HEK293 (cell line): ENCODE measurements around the gene RHOD.

Experiments used
- CTCF ChIA-PET: fragments of 350-600 bp; formaldehyde crosslinking; extraction: SDS; loops from one replicate; lab custom pipeline; 2021; ENCODE audit warnings: antibody characterized with exemption; lab: Yijun Ruan, JAX
- POLR2A ChIA-PET: fragments of 300-600 bp; formaldehyde crosslinking; extraction: SDS; loops from one replicate; lab custom pipeline; 2020; ENCODE audit warnings: antibody characterized with exemption, inconsistent platforms; lab: Yijun Ruan, JAX
- H3K27ac ChIP-seq: fragments of 200-500 bp; sonication (Bioruptor generic); 2 replicates; pipeline ENCODE4 v1.5.1; 2014; ENCODE audit warnings: low read depth, low read length, control low read depth, inconsistent platforms; ENCODE audit errors: extremely low read depth
- H3K36me3 ChIP-seq, 2 experiments: fragments of 200-500 bp in 1 of 2; sonication (Bioruptor generic) in 1 of 2; 1 replicate in 1 of 2; 2 replicates in 1 of 2; pipeline ENCODE4 v1.5.1; 2014 to 2017; ENCODE audit warnings: inconsistent platforms in 2 of 2, low read length in 2 of 2; ENCODE audit not compliant: control insufficient read depth in 2 of 2, insufficient read depth in 1 of 2
- H3K4me1 ChIP-seq: fragments of 200-500 bp; sonication (Bioruptor generic); 2 replicates; pipeline ENCODE4 v1.5.1; 2014; ENCODE audit warnings: mild to moderate bottlenecking, low read length, inconsistent platforms; ENCODE audit not compliant: control insufficient read depth, insufficient read depth
- H3K4me3 ChIP-seq: 2 replicates; pipeline ENCODE4 v1.5.1; 2011; ENCODE audit warnings: low read depth, mild to moderate bottlenecking, control low read depth, low read length, moderate library complexity
- H3K9me3 ChIP-seq: fragments of 200-500 bp; sonication (Bioruptor generic); 2 replicates; pipeline ENCODE4 v1.5.1; 2014; ENCODE audit warnings: low read depth, low read length, inconsistent platforms; ENCODE audit not compliant: control insufficient read depth, insufficient read depth
- GLI4 ChIP-seq: fragments of 450-650 bp; formaldehyde crosslinking; IDR thresholded peaks from 2 replicates; pipeline ENCODE4 v1.5.1; 2016; ENCODE audit warnings: missing biosample characterization, missing genetic modification characterization
- KLF16 ChIP-seq: fragments of 450-650 bp; formaldehyde crosslinking; IDR thresholded peaks from 2 replicates; pipeline ENCODE4 v1.5.1; 2017; ENCODE audit warnings: missing biosample characterization, missing genetic modification characterization
- KLF8 ChIP-seq: fragments of 450-650 bp; formaldehyde crosslinking; IDR thresholded peaks from 2 replicates; pipeline ENCODE4 v1.5.1; 2016; ENCODE audit warnings: missing biosample characterization, missing genetic modification characterization
- PRDM1 ChIP-seq: fragments of 450-650 bp; formaldehyde crosslinking; IDR thresholded peaks from 2 replicates; pipeline ENCODE4; 2016; ENCODE audit warnings: missing biosample characterization, missing genetic modification characterization
- SCRT1 ChIP-seq: fragments of 450-650 bp; formaldehyde crosslinking; IDR thresholded peaks from 2 replicates; pipeline ENCODE4 v1.5.1; 2016; ENCODE audit warnings: missing biosample characterization, missing genetic modification characterization, borderline replicate concordance
- SP7 ChIP-seq: fragments of 450-650 bp; formaldehyde crosslinking; IDR thresholded peaks from 2 replicates; pipeline ENCODE4 v1.5.1; 2016; ENCODE audit warnings: missing biosample characterization, missing genetic modification characterization
- ZBTB17 ChIP-seq: fragments of 450-650 bp; formaldehyde crosslinking; IDR thresholded peaks from 2 replicates; pipeline ENCODE4 v1.5.1; 2016; ENCODE audit warnings: missing biosample characterization, missing genetic modification characterization
- ZBTB20 ChIP-seq: fragments of 450-650 bp; formaldehyde crosslinking; IDR thresholded peaks from 2 replicates; pipeline ENCODE4 v1.5.1; 2016; ENCODE audit warnings: missing biosample characterization, missing genetic modification characterization
- ZNF274 ChIP-seq, 2 experiments: fragments of 200-500 bp in 1 of 2; fragments of 450-650 bp in 1 of 2; sonication (Bioruptor generic) in 1 of 2; formaldehyde crosslinking in 1 of 2; IDR thresholded peaks; 2 replicates each; pipeline versions ENCODE4 v1.5.1 to v1.6.1; 2014 to 2016; ENCODE audit warnings: borderline replicate concordance in 1 of 2, inconsistent platforms in 1 of 2, low read length in 1 of 2, missing biosample characterization in 1 of 2, missing genetic modification characterization in 1 of 2
- ZNF354C ChIP-seq: fragments of 450-650 bp; formaldehyde crosslinking; IDR thresholded peaks from 2 replicates; pipeline ENCODE4 v1.5.1; 2016; ENCODE audit warnings: missing biosample characterization, missing genetic modification characterization, low read depth, borderline replicate concordance
- ZNF366 ChIP-seq: fragments of 450-650 bp; formaldehyde crosslinking; conservative IDR thresholded peaks from 2 replicates; pipeline ENCODE4 v1.5.1; 2016; ENCODE audit warnings: missing biosample characterization, missing genetic modification characterization
- ZNF394 ChIP-seq: fragments of 450-650 bp; formaldehyde crosslinking; IDR thresholded peaks from 2 replicates; pipeline ENCODE4 v1.5.1; 2016; ENCODE audit warnings: missing biosample characterization, missing genetic modification characterization, mild to moderate bottlenecking, moderate library complexity, borderline replicate concordance
- ZNF416 ChIP-seq: fragments of 450-650 bp; formaldehyde crosslinking; IDR thresholded peaks from 2 replicates; pipeline ENCODE4 v1.5.1; 2016; ENCODE audit warnings: missing biosample characterization, missing genetic modification characterization
- ZNF510 ChIP-seq: fragments of 450-650 bp; formaldehyde crosslinking; IDR thresholded peaks from 2 replicates; pipeline ENCODE4 v1.5.1; 2018; ENCODE audit warnings: mild to moderate bottlenecking, missing genetic modification characterization, missing biosample characterization; ENCODE audit not compliant: insufficient replicate concordance
- ZNF530 ChIP-seq: fragments of 450-650 bp; formaldehyde crosslinking; IDR thresholded peaks from 2 replicates; pipeline ENCODE4 v1.5.1; 2016; ENCODE audit warnings: low read depth, missing biosample characterization, missing genetic modification characterization
- ZNF600 ChIP-seq: fragments of 450-650 bp; formaldehyde crosslinking; IDR thresholded peaks from 2 replicates; pipeline ENCODE4 v1.5.1; 2016; ENCODE audit warnings: missing biosample characterization, missing genetic modification characterization
- ZNF704 ChIP-seq: fragments of 450-650 bp; formaldehyde crosslinking; IDR thresholded peaks from 2 replicates; pipeline ENCODE4 v1.5.1; 2016; ENCODE audit warnings: missing biosample characterization, missing genetic modification characterization
- ZNF768 ChIP-seq: fragments of 450-650 bp; formaldehyde crosslinking; IDR thresholded peaks from 2 replicates; pipeline ENCODE4 v1.5.1; 2018; ENCODE audit warnings: missing biosample characterization, mild to moderate bottlenecking, missing genetic modification characterization
- ZNF776 ChIP-seq: fragments of 450-650 bp; formaldehyde crosslinking; IDR thresholded peaks from 2 replicates; pipeline ENCODE4 v1.5.0; 2017; ENCODE audit warnings: missing biosample characterization, missing genetic modification characterization, borderline replicate concordance
- ZNF785 ChIP-seq: fragments of 450-650 bp; formaldehyde crosslinking; IDR thresholded peaks from 2 replicates; pipeline ENCODE4 v1.5.1; 2016; ENCODE audit warnings: missing biosample characterization, missing genetic modification characterization
- ZNF837 ChIP-seq: fragments of 450-650 bp; formaldehyde crosslinking; IDR thresholded peaks from 2 replicates; pipeline ENCODE4 v1.5.1; 2016; ENCODE audit warnings: missing biosample characterization, missing genetic modification characterization

Gene RHOD

GRCh38 chr11:67113231-67113721 is 56.6 kb downstream of the RHOD start:
- no peaks in the 10 kb centered on the region for H3K36me3 ChIP-seq
- CTCF ChIA-PET: no interaction called here
- POLR2A ChIA-PET: no interaction called here
- no peaks in the 10 kb centered on the region for H3K4me1 ChIP-seq
- no peak for TF ChIP-seq ZNF776 (tag by site-specific recombination)
- no peak for TF ChIP-seq ZNF785 (tag by site-specific recombination)
- H3K9me3 ChIP-seq: no peaks in the 10 kb centered on the region
- no peak overlapping the region for H3K27ac ChIP-seq
- no peak overlapping the region for H3K4me3 ChIP-seq

DNA sequence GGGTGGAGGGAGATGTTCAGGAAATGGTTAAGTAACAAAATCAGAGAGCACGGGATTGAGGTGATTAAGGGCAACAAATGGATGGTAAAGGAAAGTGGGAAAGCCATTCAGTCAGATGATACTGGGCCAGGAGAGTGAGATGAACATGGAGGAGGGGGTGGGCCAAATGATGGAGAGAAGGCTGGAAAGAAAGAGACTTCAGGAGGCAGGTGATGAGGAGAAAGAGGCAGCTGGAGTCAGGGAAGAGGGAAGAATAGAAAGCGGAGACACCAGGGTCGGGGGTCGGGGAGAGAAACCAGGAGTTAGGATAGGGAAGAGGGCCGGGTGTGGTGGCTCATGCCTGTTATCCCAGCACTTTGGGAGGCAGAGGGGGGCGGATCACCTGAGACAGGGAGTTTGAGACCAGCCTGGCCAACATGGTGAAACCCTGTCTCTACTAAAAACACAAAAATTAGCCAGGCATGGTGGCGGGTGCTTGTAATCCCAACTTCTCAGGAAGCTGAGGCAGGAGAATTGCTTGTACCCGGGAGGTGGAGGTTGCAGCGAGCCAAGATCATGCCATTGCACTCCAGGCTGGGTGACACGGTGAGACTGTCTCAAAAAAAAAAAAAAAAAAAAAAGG is 57.7 kb downstream of the RHOD start:
- Histone ChIP-seq H3K27ac (no peak overlapping the region), H3K4me1 (no peaks in the 10 kb centered on the region), H3K36me3 (no peaks in the 10 kb centered on the region), H3K9me3 (no peaks in the 10 kb centered on the region), H3K4me3 (no peak overlapping the region)
- TF ChIP-seq ZNF768 (tag by site-specific recombination) (no peak), ZNF366 (tag by site-specific recombination) (peak; percentile 56), ZBTB17 (peak; percentile 61), PRDM1 (tag by site-specific recombination) (peak; percentile 79)
- POLR2A ChIA-PET: no interaction called here
- CTCF ChIA-PET: no interaction called here

- Histone ChIP-seq H3K27ac (no peak overlapping the region), H3K4me3 (no peak overlapping the region), H3K4me1 (no peaks in the 10 kb centered on the region), H3K36me3 (no peaks in the 10 kb centered on the region), H3K9me3 (no peaks in the 10 kb centered on the region)
- CTCF ChIA-PET: interaction anchor here (0.7 to 1.5 kb wide), 4 partner anchors 21 to 63 kb away, joined by 3 to 6 read pairs (median 4); no protein-coding TSS in a partner anchor
- POLR2A ChIA-PET: no interaction called here
- TF ChIP-seq ZNF416 (tag by site-specific recombination): no peak
- no peak for TF ChIP-seq ZNF354C
- TF ChIP-seq ZBTB20 (tag by site-specific recombination): no peak
- no peak for TF ChIP-seq KLF8 (tag by site-specific recombination)
- no peak for TF ChIP-seq ZNF530 (tag by site-specific recombination)
- no peak for TF ChIP-seq GLI4 (tag by site-specific recombination)
- no peak for TF ChIP-seq ZNF274 (IDR thresholded peaks at IDR 0.05; ENCODE audit: low read length)
- no peak for TF ChIP-seq ZNF274 (tag by site-specific recombination; IDR thresholded peaks at IDR 0.05; ENCODE audit: borderline replicate concordance)
Measured at GRCh38 chr11:67116758-67117105, 60.1 kb downstream of the RHOD start.

GRCh38 chr11:67117176-67117575 is 60.5 kb downstream of the RHOD start:
- TF ChIP-seq SCRT1 (no peak), ZNF274 (IDR thresholded peaks at IDR 0.05; ENCODE audit: low read length) (no peak), ZNF274 (tag by site-specific recombination; IDR thresholded peaks at IDR 0.05; ENCODE audit: borderline replicate concordance) (no peak), ZNF394 (tag by site-specific recombination) (no peak), SP7 (tag by site-specific recombination) (peak; percentile 41; the same call in 1 of the 2 replicates), ZNF704 (tag by site-specific recombination) (no peak), ZNF837 (tag by site-specific recombination) (no peak), KLF16 (tag by site-specific recombination) (no peak), ZNF600 (tag by site-specific recombination) (no peak), ZNF510 (no peak)
- CTCF ChIA-PET: interaction anchor here (0.7 to 1.5 kb wide), 4 partner anchors 22 to 240 kb away, joined by 3 to 6 read pairs (median 4); no protein-coding TSS in a partner anchor
- no peak overlapping the region for H3K4me3 ChIP-seq
- no peak overlapping the region for H3K27ac ChIP-seq
- no peaks in the 10 kb centered on the region for H3K4me1 ChIP-seq
- H3K36me3 ChIP-seq: no peaks in the 10 kb centered on the region; a peak in 1 of 3 replicates
- POLR2A ChIA-PET: no interaction called here
- no peaks in the 10 kb centered on the region for H3K9me3 ChIP-seq
